Hepatocyte (in vitro differentiated cells): ENCODE data around the gene DMAC1. TPM values are rescaled to one million over a fixed set of nuclear protein-coding genes. Genes with fewer than 3 reads are reported as not detected.

Experiments used
- DNase-seq: peaks from one replicate; pipeline ENCODE4 v3.0.0-alpha.2; 2016; ENCODE audit warnings: low spot score
- H2AFZ ChIP-seq: fragments of 200-600 bp; sonication (generic); 2 replicates; pipeline ENCODE4 v1.6.0; 2016; ENCODE audit warnings: antibody characterized with exemption, mild to moderate bottlenecking
- H3K27ac ChIP-seq: fragments of 200-600 bp; sonication (generic); 2 replicates; pipeline ENCODE4 v1.5.1; 2016; ENCODE audit warnings: mild to moderate bottlenecking
- H3K27me3 ChIP-seq: fragments of 200-600 bp; sonication (generic); 2 replicates; pipeline ENCODE4 v1.6.1; 2016
- H3K36me3 ChIP-seq: fragments of 200-600 bp; sonication (generic); replicated peaks from 2 replicates; pipeline ENCODE4 v1.5.1; 2016; ENCODE audit warnings: low read depth; ENCODE audit not compliant: insufficient read depth
- H3K4me1 ChIP-seq: fragments of 200-600 bp; sonication (generic); 2 replicates; pipeline ENCODE4 v1.5.1; 2016; ENCODE audit warnings: mild to moderate bottlenecking, moderate library complexity; ENCODE audit not compliant: insufficient read depth
- H3K4me2 ChIP-seq: fragments of 200-600 bp; sonication (generic); 2 replicates; pipeline ENCODE4 v1.6.0; 2016
- H3K4me3 ChIP-seq: fragments of 200-600 bp; sonication (generic); 2 replicates; pipeline ENCODE4 v1.5.1; 2016; ENCODE audit warnings: mild to moderate bottlenecking
- H3K79me2 ChIP-seq: fragments of 200-600 bp; sonication (generic); 2 replicates; pipeline ENCODE4 v1.6.0; 2017; ENCODE audit warnings: mild to moderate bottlenecking
- H3K9me2 ChIP-seq: fragments of 200-600 bp; sonication (generic); replicated peaks from 2 replicates; pipeline ENCODE4 v1.6.0; 2017; ENCODE audit warnings: mild to moderate bottlenecking; ENCODE audit not compliant: insufficient read depth
- H3K9me3 ChIP-seq: fragments of 200-600 bp; sonication (generic); 2 replicates; pipeline ENCODE4 v1.5.1; 2016; ENCODE audit warnings: low read depth, mild to moderate bottlenecking
- H4K20me1 ChIP-seq: fragments of 200-600 bp; sonication (generic); 2 replicates; pipeline ENCODE4 v1.6.0; 2016; ENCODE audit warnings: mild to moderate bottlenecking; ENCODE audit not compliant: insufficient read depth, poor library complexity, severe bottlenecking
- CTCF ChIP-seq: fragments of 200-600 bp; sonication (generic); IDR thresholded peaks from 2 replicates; pipeline ENCODE4 v1.5.1; 2016; ENCODE audit warnings: antibody characterized with exemption, mild to moderate bottlenecking; ENCODE audit not compliant: poor library complexity
- EZH2 ChIP-seq: fragments of 200-600 bp; sonication (generic); IDR thresholded peaks from 2 replicates; pipeline ENCODE4 v1.6.1; 2016; ENCODE audit warnings: antibody characterized with exemption, mild to moderate bottlenecking, borderline replicate concordance
- EZH2phosphoT487 ChIP-seq: fragments of 200-600 bp; sonication (generic); IDR thresholded peaks from one replicate; pipeline ENCODE4 v1.6.1; 2018; ENCODE audit warnings: antibody characterized with exemption, mild to moderate bottlenecking, low read depth, moderate library complexity; ENCODE audit not compliant: unreplicated experiment, severe bottlenecking
- WGBS: methylation state at CpG from one replicate; pipeline ENCODE4 v1.1.6; 2016; ENCODE audit warnings: low lambda C conversion rate; ENCODE audit errors: missing lambda C conversion rate; 5-methylcytosine and 5-hydroxymethylcytosine counted together
- polyA plus RNA-seq: library from polyadenylated mRNA; unstranded; fragments of >200 nt; fragmentation: Nextera tagmentation; extraction: Ambion mirVana; gene quantifications from 2 replicates; pipeline ENCODE4 v1.2.1, GENCODE V29; 2016
- total RNA-seq: library from RNA; depleted of rRNA; stranded (reverse); fragments of >200 nt; gene quantifications from 2 replicates; pipeline ENCODE4 v1.2.3, GENCODE V29; 2014

Gene DMAC1
- total and polyA plus RNA-seq, 2 experiments from 2014 or later = 20.3 to 88.2 TPM

GRCh38 chr9:7799944-7800285 is 337 bp upstream of the DMAC1 start:
- WGBS = 74% methylated on average over 4 of the region's 8 CpGs
- Histone ChIP-seq H3K4me2 (peak overlapping the region; percentile 71), H4K20me1 (no peaks in the 10 kb centered on the region), H3K9me2 (no peaks in the 10 kb centered on the region), H3K27ac (no peak overlapping the region), H3K9me3 (no peaks in the 10 kb centered on the region), H3K36me3 (no peaks in the 10 kb centered on the region), H3K79me2 (peaks cover 8% of the 10 kb centered on the region), H3K4me3 (no peak overlapping the region), H3K27me3 (no peaks in the 10 kb centered on the region), H2AFZ (peak overlapping the region; percentile 55), H3K4me1 (peaks cover 9% of the 10 kb centered on the region)
- TF ChIP-seq EZH2phosphoT487 = no peak
- no peak for TF ChIP-seq CTCF
- TF ChIP-seq EZH2 = no peak
- no peak for DNase-seq

GRCh38 chr9:7794196-7794595 is 5.4 kb downstream of the DMAC1 start:
- Histone ChIP-seq H3K36me3 (no peaks in the 10 kb centered on the region), H4K20me1 (no peaks in the 10 kb centered on the region), H2AFZ (no peak overlapping the region), H3K4me1 (peaks cover 12% of the 10 kb centered on the region), H3K9me2 (no peaks in the 10 kb centered on the region), H3K27me3 (no peaks in the 10 kb centered on the region), H3K4me2 (no peak overlapping the region), H3K9me3 (no peaks in the 10 kb centered on the region), H3K27ac (no peak overlapping the region), H3K4me3 (no peak overlapping the region), H3K79me2 (peaks cover 8% of the 10 kb centered on the region)
- DNase-seq = no peak
- 96% methylated on average over 3 of the region's 3 CpGs for WGBS
- TF ChIP-seq EZH2phosphoT487 (no peak), EZH2 (no peak), CTCF (no peak)

GRCh38 chr9:7791394-7791793 is 8.2 kb downstream of the DMAC1 start:
- H3K27ac ChIP-seq = no peak overlapping the region
- H3K4me1 ChIP-seq = peaks cover 3% of the 10 kb centered on the region

More at GRCh38 chr9:7791394-7791793, 8.2 kb downstream of the DMAC1 start:
- Histone ChIP-seq H3K36me3 (no peaks in the 10 kb centered on the region), H3K4me2 (no peak overlapping the region), H3K27me3 (no peaks in the 10 kb centered on the region), H3K9me3 (no peaks in the 10 kb centered on the region), H4K20me1 (no peaks in the 10 kb centered on the region), H3K4me3 (no peak overlapping the region), H3K9me2 (no peaks in the 10 kb centered on the region), H3K79me2 (no peaks in the 10 kb centered on the region), H2AFZ (no peak overlapping the region)
- TF ChIP-seq EZH2 (no peak), CTCF (no peak), EZH2phosphoT487 (no peak)
- DNase-seq = no peak
- 82% methylated on average over 4 of the region's 4 CpGs for WGBS
